Esophagus mucosa (tissue), 1 donor: ENCODE measurements around the gene RRM2. TPM values are rescaled to one million over a fixed set of nuclear protein-coding genes. Genes with fewer than 3 reads are reported as not detected.
"Not testable (repeated sequence)": the region's sequence is repeated elsewhere in the genome, so short reads cannot be mapped to it uniquely, and the experiment has no call there.

ENCODE experiments used
- ATAC-seq: fragments of 200-7000 bp; cut with Tn5 transposase; one replicate; pipeline ENCODE4 v1.9.1; 2020
- total RNA-seq: library from RNA; stranded (reverse); gene quantifications from one replicate; pipeline ENCODE4 v1.2.4, GENCODE V29; 2023
- donor health status: DM: yes; HTN: yes; CAD: no.

The RRM2 gene
- total RNA-seq, 1 donor from 2014 or later, result 66.4 TPM

DNA sequence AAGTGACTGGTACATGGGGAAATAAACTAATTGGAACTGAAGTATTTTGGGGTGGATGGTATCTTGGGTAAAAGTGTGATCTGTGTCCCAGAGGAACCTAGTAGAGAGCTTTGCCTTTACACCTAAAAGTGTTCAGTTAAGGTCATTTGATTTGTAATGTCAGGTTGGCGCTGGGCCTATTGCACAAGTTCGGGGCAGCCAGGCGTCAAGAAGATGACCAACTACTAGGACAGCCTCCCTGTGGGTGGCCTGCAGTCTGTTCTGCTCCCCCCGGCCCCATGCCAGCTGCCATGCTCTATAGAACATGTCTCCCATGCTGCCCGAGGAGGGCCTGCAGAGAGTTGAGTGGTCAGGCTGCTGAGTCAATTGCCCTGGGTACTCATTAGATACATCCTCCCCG is 10.1 kb downstream of the RRM2 start:
- ATAC-seq, result no peak

- no peak for ATAC-seq
Measured at GRCh38 chr2:10132996-10133647, 10.6 kb downstream of the RRM2 start.

DNA sequence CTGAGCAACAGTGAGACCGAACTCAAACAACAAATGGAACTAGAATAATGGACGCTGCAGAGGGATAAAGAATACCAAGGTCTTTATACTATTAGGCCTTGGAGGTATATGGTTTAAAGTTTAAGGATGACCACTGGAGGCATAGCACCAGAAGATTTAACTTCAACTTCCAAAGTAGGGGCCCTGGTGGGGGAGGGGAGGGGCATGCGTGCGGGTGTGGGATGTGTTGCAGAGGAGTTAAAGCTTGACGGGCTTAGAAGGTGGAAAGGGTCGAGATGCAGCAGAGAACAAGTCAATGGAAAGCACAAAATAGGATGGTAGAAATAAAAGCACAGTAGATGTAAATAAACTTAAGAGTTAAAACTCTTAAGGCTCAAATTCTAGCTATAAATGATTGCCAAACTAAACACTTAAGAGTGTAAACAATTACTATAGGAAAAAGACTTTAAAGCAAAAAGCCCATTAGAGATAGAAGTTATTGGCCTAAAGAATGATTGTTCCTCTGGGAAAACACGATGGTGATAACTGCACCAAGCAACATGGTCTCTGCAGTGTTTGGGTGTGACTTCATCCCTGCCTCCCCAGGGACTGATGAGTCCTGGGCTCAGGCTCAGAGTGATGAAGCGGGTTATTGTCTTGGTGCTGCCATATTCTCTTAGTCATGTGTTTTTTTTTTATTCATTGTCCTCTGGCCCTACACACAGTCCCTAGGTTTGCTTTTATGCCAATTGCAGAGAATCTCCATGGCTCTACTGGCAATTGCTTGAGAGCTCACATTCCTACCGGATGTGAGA is 13.0 kb downstream of the RRM2 start:
- ATAC-seq, result peak; percentile 8

GRCh38 chr2:10136101-10136934 is 13.8 kb downstream of the RRM2 start:
- ATAC-seq, result peak; percentile 29

GRCh38 chr2:10137053-10137843 is 14.7 kb downstream of the RRM2 start:
- peak; percentile 77 for ATAC-seq

DNA sequence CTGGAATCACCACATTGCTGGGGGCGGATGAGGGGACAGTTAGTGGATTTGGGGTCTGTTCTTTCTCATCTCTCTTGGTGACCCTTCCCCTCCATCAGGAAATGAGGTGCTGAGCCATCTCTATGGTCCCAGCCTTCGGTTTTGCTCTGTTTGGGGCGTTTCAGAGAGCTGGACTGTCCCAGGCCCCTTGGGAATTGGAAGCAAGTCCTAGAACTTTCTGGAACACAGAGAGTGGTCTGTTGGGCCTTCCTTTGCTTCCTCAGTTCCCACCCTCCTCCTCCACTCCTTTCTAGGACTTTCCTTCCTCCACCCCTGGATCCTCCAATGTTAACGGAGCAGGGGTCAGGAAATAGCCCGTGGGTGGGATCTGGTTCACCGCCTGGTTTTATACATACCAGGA is 17.0 kb downstream of the RRM2 start:
- ATAC-seq, result no peak

GRCh38 chr2:10140841-10141610 is 18.5 kb downstream of the RRM2 start:
- ATAC-seq, result no peak

DNA sequence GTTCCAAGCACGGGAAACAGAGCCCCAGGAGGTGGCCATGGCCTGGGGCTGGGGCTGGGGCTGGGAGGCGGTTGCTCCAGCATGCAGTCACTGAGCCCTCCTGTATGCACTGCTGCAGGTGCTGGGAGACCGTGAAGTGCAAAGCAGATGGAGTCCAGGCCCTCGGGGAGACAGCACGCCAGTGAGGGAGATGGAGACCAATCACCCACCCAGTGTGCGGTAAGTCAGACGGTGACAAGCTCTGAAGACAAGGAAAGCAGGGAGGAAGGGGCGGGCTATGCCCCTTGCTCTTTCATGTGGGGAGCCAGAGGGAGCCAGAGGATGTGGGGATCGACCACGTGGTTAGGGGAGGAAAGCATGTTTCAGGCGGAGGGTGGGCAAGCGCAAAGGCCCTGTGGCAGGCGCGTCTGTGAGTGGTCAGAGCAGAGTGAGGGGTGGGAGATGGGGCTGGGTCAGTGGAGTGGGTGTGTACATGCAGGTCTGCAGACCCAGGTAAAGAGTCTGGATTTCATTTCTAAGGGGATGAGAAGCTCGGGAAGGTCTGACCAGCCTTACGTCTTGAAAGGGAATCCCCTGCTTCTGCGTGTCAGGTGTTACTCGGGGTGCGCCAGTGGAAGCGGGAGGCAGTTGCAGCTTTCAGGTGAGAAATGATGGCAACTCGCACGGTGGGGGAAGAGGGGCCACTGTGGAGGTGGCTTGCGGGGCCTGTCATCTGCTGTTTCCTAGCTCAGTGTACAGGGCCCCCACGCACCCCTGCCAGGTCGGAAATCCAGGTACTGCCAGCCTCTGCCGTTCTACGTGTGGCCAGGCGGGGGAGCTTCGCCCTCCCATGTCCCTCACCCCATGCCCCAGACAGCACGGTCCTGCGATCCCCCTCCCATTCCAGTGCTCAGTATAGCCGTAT is 19.4 kb downstream of the RRM2 start:
- ATAC-seq, result peak; percentile 47

DNA sequence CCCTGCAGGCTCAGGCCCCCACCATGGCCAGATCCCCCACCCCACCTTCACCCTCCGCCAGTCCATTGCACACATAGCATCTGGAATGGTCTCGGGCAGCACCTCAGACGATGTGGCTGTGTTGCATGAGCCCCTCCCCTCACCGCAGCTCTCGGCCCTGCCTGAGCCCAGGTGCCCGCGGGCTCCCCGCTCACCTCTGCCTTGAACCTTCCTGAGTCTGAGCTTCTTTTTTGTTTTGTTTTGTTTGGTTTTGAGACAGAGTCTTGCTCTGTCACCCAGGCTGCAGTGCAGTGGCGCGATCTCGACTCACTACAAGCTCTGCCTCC is 20.1 kb downstream of the RRM2 start:
- ATAC-seq, result no peak

DNA sequence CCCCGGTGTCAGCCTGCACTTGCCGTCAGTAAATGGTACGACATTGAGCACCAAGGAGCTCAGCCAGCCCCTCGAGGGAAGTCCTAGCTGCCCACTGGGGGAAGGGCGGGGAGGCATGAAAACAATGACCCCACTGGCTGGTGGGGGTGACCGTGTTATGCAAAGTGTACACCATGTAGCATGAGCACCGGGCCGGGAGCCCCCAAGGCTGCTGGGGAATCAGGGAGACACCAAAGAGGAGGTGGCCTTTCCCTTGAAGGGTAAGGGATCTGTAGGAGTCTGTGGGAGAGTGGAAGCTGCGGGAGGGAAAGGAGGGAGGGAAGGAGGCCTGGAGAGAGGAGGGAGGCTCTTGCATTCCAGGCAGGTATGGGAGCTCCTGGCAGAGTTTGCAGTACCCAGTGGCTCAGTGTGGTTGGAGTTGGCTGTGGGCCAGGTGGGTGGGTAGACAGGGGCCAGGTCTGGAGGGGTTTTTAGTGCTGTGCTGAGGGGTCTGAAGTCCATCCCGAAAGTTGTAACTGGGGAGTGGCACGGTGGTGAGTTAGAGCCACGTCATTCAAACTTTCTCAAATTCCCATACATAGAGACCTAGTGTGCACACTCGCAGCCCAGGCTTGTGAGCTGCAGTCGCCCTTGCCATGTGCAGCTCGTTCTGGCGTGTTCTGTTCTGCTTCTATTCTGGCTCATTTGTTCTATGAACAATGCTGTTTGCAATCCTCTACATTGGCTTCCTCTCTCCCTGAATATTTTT is 22.4 kb downstream of the RRM2 start:
- ATAC-seq, result peak; percentile 47

- no peak for ATAC-seq
Measured at GRCh38 chr2:10145519-10146357, 23.2 kb downstream of the RRM2 start.

DNA sequence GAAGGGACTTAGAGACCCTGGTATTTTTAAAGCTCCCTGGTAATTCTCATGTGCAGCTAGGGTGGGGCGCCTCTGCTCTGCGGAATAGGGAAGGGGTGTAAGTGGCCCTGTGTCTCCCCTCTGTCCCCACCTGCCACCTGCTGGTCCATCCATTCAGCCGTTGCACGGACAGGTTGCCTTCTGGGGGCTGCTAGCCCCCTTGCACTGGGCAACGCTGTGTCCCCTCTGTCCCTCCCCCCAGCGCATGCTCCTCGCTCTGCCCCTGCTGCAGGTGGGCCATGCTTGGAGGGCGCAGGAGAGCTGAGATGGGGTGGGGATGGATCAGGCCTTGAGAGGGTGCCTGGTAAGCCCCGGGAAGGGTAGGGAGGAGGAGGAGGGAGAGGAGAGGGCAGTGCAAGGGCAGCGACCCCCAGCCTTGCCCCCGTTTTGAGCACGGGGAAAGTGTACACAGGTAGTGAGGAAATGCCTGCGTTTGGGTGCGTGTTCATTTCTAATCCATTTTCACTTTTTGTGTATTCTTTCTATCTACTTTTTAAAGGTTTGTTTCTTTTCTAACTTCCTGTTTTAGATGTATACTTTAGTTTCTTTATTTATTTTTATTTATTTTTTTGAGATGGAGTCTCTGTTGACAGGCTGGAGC is 23.9 kb downstream of the RRM2 start:
- no peak for ATAC-seq

GRCh38 chr2:10147050-10147660 is 24.6 kb downstream of the RRM2 start:
- not testable (repeated sequence) for ATAC-seq

GRCh38 chr2:10148268-10148667 is 25.7 kb downstream of the RRM2 start:
- no peak for ATAC-seq

DNA sequence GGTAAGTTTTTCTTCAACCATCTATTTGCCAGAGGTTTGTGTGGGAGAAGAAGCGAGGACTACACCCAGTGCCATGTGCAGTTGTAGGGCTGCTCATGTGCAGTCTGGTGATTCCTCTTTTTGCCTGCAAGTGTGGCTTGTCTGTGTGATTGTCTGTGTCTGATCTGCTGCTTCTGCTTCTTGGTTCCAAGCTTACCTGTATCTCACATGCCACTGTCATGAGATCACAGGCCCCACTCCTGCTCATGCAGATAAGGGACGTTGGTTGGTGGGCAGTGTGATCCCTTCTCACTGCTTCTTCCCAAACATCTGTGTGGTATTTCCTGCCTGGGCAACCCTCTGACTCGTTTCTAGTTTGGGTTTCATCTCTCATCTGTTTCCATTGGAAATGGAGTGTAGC is 27.1 kb downstream of the RRM2 start:
- ATAC-seq, result no peak

DNA sequence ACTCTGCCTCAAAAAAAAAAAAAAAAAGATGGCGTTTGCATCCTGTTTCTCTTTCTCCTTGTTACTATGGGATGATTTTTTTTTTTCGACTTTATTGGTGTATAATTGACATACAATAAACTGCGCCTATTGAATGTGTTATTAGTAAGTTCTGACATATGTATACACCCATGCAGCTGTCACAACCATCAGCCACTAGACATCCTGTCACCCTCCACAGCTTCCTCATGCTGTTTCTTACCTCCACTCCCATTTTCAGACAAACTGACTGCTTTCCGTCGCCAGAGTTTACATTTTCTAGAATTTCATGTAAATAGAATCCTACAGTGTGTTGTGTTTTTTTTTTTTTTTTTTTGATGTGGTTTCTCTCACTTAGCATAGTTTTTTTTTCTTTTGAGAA is 27.9 kb downstream of the RRM2 start:
- no peak for ATAC-seq

DNA sequence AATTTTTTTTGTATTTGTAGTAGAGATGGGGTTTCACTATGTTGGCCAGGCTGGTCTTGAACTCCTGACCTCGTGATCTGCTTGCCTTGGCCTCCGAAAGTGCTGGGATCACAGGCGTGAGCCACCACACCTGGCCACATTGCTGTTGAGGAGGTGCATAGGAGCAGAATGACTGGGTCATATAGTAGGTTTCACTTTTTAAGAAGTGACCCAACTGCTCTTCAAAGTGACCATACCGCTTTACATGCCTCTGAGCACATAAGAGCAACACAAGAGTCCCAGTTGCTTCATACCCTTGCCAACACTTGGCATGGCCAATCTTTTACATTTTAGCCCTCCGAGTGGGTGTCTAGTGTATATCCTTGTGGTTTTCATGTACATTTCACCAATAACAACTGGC is 28.9 kb downstream of the RRM2 start:
- peak; percentile 60 for ATAC-seq

DNA sequence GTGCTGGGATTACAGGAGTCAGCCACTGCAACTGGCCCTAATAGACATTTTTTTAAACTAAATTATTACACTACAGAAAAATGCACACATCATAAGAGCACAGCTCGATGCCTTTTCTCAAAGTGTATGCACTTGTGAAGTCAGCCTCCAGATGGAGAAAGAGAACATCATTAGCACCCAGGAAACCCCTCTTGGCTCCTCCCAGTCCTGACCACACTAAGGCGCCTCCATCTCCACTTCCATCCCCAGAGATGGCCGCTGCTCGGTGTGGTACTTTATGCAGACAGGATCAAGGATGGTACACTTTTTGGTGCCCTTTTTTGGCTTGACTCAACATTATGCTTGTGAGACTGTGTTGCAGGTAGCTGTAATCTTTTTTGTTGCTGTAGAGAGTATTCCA is 34.8 kb downstream of the RRM2 start:
- ATAC-seq, result no peak
